RWPE2 (cell line): ENCODE measurements around the gene FSCN2.
A peak's percentile ranks its signal among the peaks of the same experiment; 100 is the strongest.

Source experiments
- ATAC-seq: fragments of 200-7000 bp; cut with Tn5 transposase; 3 replicates; pipeline ENCODE4 v1.9.1; 2021; ENCODE audit warnings: low read depth
- DNase-seq: peaks from one replicate; pipeline ENCODE4 v3.0.0-alpha.2; 2020; ENCODE audit warnings: low spot score
- H3K27ac ChIP-seq: fragments of 450-650 bp; 2 replicates; pipeline ENCODE4 v1.5.1; 2017; ENCODE audit warnings: mild to moderate bottlenecking; ENCODE audit not compliant: poor library complexity, severe bottlenecking
- H3K27me3 ChIP-seq: fragments of 250-450 bp; sonication (Bioruptor Pico); 2 replicates; pipeline ENCODE4 v1.5.1; 2021; ENCODE audit warnings: mild to moderate bottlenecking, moderate library complexity; ENCODE audit not compliant: insufficient read depth, poor library complexity, severe bottlenecking
- H3K36me3 ChIP-seq: fragments of 250-450 bp; sonication (Bioruptor Pico); 2 replicates; pipeline ENCODE4 v1.5.1; 2020; ENCODE audit warnings: low read depth, mild to moderate bottlenecking, moderate library complexity
- H3K4me1 ChIP-seq: fragments of 250-450 bp; sonication (Bioruptor Pico); 2 replicates; pipeline ENCODE4 v1.5.1; 2021; ENCODE audit warnings: mild to moderate bottlenecking, moderate library complexity; ENCODE audit not compliant: insufficient read depth, poor library complexity, severe bottlenecking
- H3K4me3 ChIP-seq: fragments of 250-450 bp; sonication (Bioruptor Pico); 2 replicates; pipeline ENCODE4 v1.5.1; 2021; ENCODE audit warnings: mild to moderate bottlenecking, moderate library complexity; ENCODE audit not compliant: severe bottlenecking
- H3K9me3 ChIP-seq: fragments of 250-450 bp; sonication (Bioruptor Pico); 2 replicates; pipeline ENCODE4 v1.5.1; 2021; ENCODE audit warnings: mild to moderate bottlenecking, moderate library complexity; ENCODE audit not compliant: severe bottlenecking
- TF ChIP-seq, protein P1 (sequence below): fragments of 450-650 bp; IDR thresholded peaks from one replicate; pipeline ENCODE4 v1.5.1; 2017; ENCODE audit warnings: mild to moderate bottlenecking, moderate library complexity; ENCODE audit not compliant: poor library complexity, severe bottlenecking

FSCN2 gene

DNA sequence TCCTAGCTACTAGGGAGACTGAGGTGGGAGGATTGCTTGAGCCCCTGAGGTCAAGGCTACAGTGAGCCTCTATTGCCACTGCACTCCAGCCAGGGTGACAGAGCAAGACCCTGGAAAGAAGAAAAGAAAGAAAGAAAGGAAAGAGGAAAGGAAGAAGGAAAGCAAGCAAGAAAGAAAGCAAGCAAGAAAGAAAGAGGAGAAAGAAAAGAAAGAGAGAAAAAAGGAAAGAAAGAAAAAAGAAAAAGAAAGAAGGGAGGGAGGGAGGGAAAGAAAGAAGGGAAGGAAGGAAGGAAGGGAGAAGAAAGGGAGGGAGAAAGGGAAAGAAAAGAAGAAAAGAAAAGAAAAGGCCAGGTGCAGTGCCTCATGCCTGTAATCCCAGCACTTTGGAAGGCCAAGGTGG, 24.6 kb upstream of the FSCN2 start:
- Histone ChIP-seq H3K36me3 (no peaks in the 10 kb centered on the region), H3K27me3 (no peaks in the 10 kb centered on the region), H3K27ac (no peak overlapping the region), H3K9me3 (no peaks in the 10 kb centered on the region), H3K4me1 (no peaks in the 10 kb centered on the region), H3K4me3 (no peak overlapping the region)
- ATAC-seq (no peak), DNase-seq (no peak)
- TF ChIP-seq, protein P1, sequence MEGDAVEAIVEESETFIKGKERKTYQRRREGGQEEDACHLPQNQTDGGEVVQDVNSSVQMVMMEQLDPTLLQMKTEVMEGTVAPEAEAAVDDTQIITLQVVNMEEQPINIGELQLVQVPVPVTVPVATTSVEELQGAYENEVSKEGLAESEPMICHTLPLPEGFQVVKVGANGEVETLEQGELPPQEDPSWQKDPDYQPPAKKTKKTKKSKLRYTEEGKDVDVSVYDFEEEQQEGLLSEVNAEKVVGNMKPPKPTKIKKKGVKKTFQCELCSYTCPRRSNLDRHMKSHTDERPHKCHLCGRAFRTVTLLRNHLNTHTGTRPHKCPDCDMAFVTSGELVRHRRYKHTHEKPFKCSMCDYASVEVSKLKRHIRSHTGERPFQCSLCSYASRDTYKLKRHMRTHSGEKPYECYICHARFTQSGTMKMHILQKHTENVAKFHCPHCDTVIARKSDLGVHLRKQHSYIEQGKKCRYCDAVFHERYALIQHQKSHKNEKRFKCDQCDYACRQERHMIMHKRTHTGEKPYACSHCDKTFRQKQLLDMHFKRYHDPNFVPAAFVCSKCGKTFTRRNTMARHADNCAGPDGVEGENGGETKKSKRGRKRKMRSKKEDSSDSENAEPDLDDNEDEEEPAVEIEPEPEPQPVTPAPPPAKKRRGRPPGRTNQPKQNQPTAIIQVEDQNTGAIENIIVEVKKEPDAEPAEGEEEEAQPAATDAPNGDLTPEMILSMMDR: no peak

DNA sequence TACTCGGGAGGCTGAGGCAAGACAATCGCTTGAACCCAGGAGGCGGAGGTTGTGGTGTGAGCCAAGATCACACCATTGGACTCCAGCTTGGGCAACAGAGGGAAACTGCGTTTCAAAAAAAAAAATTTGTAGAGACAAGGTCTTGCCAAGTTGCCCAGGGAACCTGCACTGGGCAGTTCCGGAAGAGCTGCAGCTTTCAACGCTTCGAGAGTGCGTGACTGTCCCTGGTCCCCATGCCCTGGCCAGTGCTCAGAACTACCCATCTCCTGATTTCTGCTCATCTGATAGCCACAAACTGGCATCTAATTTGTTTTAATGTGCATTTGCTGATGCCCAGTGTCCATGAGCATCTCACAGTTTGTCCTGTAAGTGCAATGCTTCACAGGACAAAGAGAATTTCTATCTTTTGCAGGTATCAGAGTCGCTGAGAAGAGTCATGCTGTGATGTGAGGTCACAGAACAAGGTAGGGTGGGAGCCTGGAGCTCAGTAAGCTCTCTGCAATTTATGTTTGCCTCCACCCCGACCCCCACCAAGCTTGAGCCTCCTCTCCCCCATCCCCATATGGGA, 19.5 kb upstream of the FSCN2 start:
- peak overlapping the region; percentile 97 for H3K27ac ChIP-seq
- DNase-seq (peak; percentile 51), ATAC-seq (peak; percentile 15)
- H3K4me1 ChIP-seq: no peaks in the 10 kb centered on the region
- TF ChIP-seq, protein P1: no peak
- H3K9me3 ChIP-seq: no peaks in the 10 kb centered on the region
- H3K4me3 ChIP-seq: no peak overlapping the region
- peaks cover 36% of the 10 kb centered on the region for H3K36me3 ChIP-seq
- no peaks in the 10 kb centered on the region for H3K27me3 ChIP-seq

DNA sequence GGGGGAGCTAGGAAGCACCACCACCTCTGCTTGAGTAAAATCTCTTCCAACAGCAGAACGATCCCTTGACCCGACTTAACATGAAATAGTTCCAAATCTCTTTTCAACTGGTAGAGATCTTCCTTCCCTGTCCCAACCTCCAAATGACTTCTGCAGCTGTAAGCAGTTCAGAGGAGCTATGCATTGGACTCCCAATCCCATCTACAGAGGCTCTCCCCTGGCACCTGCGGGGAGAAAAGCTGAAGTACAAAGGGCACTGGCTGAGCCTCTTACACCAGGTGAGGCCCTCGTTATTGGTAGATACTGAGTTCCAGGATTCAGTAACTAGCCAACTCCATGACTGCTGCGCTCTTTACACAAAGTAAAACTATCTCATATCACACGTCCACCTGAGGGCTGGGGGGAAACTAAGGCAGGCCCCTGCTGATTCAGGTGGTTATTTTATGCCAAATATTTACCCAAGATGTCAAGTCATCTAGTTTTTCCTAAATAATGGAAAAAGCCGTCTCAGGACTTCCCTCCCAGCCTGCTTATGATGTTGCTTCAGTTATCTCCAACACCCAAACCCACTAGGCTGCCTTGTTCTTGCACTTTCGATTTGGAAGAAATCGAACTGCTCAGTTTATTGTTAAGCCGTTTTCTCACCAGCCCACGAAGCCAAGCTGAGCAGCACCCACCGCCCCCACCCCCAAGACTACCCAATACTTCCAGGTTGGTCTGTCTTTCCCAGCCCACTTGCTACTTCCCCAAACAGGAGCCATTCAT, 18.8 kb upstream of the FSCN2 start:
- Histone ChIP-seq H3K27me3 (no peaks in the 10 kb centered on the region), H3K27ac (peak overlapping the region; percentile 97), H3K36me3 (peaks cover 36% of the 10 kb centered on the region), H3K4me1 (no peaks in the 10 kb centered on the region), H3K4me3 (peak overlapping the region; percentile 66), H3K9me3 (no peaks in the 10 kb centered on the region)
- TF ChIP-seq, protein P1: no peak
- ATAC-seq (peak; percentile 3), DNase-seq (no peak)

DNA sequence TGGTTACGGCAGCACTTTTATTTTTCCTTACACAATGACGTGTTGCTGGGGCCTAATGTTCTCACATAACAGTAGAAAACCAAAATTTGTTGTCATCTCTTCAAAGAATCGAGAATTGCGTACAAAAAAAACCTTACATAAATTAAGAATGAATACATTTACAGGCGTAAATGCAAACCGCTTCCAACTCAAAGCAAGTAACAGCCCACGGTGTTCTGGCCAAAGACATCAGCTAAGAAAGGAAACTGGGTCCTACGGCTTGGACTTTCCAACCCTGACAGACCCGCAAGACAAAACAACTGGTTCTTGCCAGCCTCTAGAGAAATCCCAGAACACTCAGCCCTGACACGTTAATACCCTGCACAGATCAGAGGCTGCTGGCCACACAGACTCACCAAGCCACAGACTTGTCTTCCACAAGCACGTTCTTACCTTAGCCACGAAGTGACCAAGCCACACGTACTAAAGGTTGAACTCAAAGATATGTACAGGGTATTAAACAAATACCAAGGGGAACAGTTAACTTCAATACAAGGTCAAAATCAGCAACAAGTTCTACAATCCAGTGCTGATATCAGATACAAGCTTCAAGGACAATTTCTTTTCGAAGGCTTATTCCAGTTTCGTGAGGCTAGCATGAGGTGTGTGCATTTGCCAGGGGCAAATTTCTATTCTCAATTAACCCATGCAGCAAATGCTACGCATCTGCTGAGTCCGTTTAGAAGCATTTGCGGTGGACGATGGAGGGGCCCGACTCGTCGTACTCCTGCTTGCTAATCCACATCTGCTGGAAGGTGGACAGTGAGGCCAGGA, 18.0 kb upstream of the FSCN2 start:
- Histone ChIP-seq H3K4me3 (peak overlapping the region; percentile 66), H3K27me3 (no peaks in the 10 kb centered on the region), H3K9me3 (no peaks in the 10 kb centered on the region), H3K4me1 (no peaks in the 10 kb centered on the region), H3K27ac (peak overlapping the region; percentile 97), H3K36me3 (peaks cover 36% of the 10 kb centered on the region)
- no peak for ATAC-seq
- DNase-seq: no peak
- TF ChIP-seq, protein P1: no peak
